Osteocyte (in vitro differentiated cells): ENCODE data around the gene PLD4. TPM values are rescaled to one million over a fixed set of nuclear protein-coding genes. Genes with fewer than 3 reads are reported as not detected.
"Not testable (repeated sequence)": the region's sequence is repeated elsewhere in the genome, so short reads cannot be mapped to it uniquely, and the experiment has no call there.

ENCODE experiments used
- DNase-seq: peaks from one replicate; pipeline ENCODE4 v3.0.0; 2021; ENCODE audit warnings: mixed read lengths; ENCODE audit not compliant: unreplicated experiment; ENCODE audit errors: extremely low spot score
- H3K27ac Mint-ChIP-seq: one replicate; pipeline ENCODE4 v1.8.0; 2021; ENCODE audit warnings: mild to moderate bottlenecking, mixed read lengths; ENCODE audit not compliant: unreplicated experiment
- H3K27me3 Mint-ChIP-seq: one replicate; pipeline ENCODE4 v1.8.0; 2021; ENCODE audit warnings: mixed read lengths; ENCODE audit not compliant: unreplicated experiment
- H3K36me3 Mint-ChIP-seq: one replicate; pipeline ENCODE4 v1.8.0; 2021; ENCODE audit warnings: mixed read lengths; ENCODE audit not compliant: unreplicated experiment
- H3K4me1 Mint-ChIP-seq: one replicate; pipeline ENCODE4 v1.8.0; 2021; ENCODE audit warnings: mixed read lengths; ENCODE audit not compliant: unreplicated experiment
- H3K4me3 Mint-ChIP-seq: one replicate; pipeline ENCODE4 v1.8.0; 2021; ENCODE audit warnings: mild to moderate bottlenecking, moderate library complexity, mixed read lengths; ENCODE audit not compliant: unreplicated experiment
- H3K9me3 Mint-ChIP-seq: one replicate; pipeline ENCODE4 v1.8.0; 2021; ENCODE audit warnings: mixed read lengths; ENCODE audit not compliant: unreplicated experiment
- CTCF ChIP-seq: fragments of 200-600 bp; sonication (generic); IDR thresholded peaks from 2 replicates; pipeline ENCODE4 v1.5.0; 2021; ENCODE audit warnings: antibody characterized with exemption, mild to moderate bottlenecking, moderate library complexity
- total RNA-seq: library from RNA; stranded (reverse); gene quantifications from 2 replicates; pipeline ENCODE4 v1.2.1, GENCODE V29; 2021

The PLD4 gene
- total RNA-seq, 1 donor from 2014 or later = 0.05 TPM

- H3K4me3 Mint-ChIP-seq, H3K27me3 Mint-ChIP-seq, DNase-seq, H3K9me3 Mint-ChIP-seq, H3K4me1 Mint-ChIP-seq, H3K27ac Mint-ChIP-seq: not testable (repeated sequence)
- peaks cover 22% of the 10 kb centered on the region for H3K36me3 Mint-ChIP-seq
These were observed 20.6 kb downstream of the PLD4 start for GRCh38 chr14:104945266-104945665.

GRCh38 chr14:104945986-104946965 lies 21.6 kb downstream of the PLD4 start:
- not testable (repeated sequence) for DNase-seq, H3K27ac Mint-ChIP-seq, H3K27me3 Mint-ChIP-seq, H3K4me3 Mint-ChIP-seq, H3K9me3 Mint-ChIP-seq, H3K4me1 Mint-ChIP-seq
- peaks cover 19% of the 10 kb centered on the region for H3K36me3 Mint-ChIP-seq

- H3K9me3 Mint-ChIP-seq, H3K27me3 Mint-ChIP-seq, H3K4me1 Mint-ChIP-seq, DNase-seq, H3K27ac Mint-ChIP-seq, H3K4me3 Mint-ChIP-seq: not testable (repeated sequence)
- peaks cover 19% of the 10 kb centered on the region for H3K36me3 Mint-ChIP-seq
These were observed 22.5 kb downstream of the PLD4 start for GRCh38 chr14:104947201-104947600.

- not testable (repeated sequence) for H3K4me1 Mint-ChIP-seq, H3K9me3 Mint-ChIP-seq, DNase-seq, H3K4me3 Mint-ChIP-seq, H3K27me3 Mint-ChIP-seq, H3K27ac Mint-ChIP-seq
- peaks cover 21% of the 10 kb centered on the region for H3K36me3 Mint-ChIP-seq
These were observed 23.4 kb downstream of the PLD4 start for GRCh38 chr14:104947881-104948735.

DNA sequence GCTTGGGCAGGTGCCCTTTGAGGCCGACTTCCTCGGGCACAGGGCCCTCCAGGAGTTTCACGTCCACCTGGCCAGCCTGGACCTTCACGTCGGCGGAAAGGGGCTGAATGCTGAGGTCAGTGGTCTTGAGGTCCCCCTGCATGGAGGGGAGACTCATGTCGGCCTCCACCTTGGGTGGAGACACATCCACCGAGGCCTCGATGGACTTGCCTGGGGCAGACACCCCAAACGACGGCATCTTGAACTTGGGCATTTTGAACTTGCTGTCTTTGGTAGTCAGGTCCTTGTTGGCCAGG lies 24.0 kb downstream of the PLD4 start:
- no peaks in the 10 kb centered on the region for H3K9me3 Mint-ChIP-seq
- DNase-seq = no peak
- H3K4me3 Mint-ChIP-seq = no peak overlapping the region
- H3K4me1 Mint-ChIP-seq = no peaks in the 10 kb centered on the region
- no peak for TF ChIP-seq CTCF
- peaks cover 26% of the 10 kb centered on the region for H3K36me3 Mint-ChIP-seq
- no peaks in the 10 kb centered on the region for H3K27me3 Mint-ChIP-seq
- no peak overlapping the region for H3K27ac Mint-ChIP-seq

- H3K27me3 Mint-ChIP-seq, H3K4me1 Mint-ChIP-seq, H3K4me3 Mint-ChIP-seq, DNase-seq, H3K9me3 Mint-ChIP-seq, H3K27ac Mint-ChIP-seq: not testable (repeated sequence)
- H3K36me3 Mint-ChIP-seq = peaks cover 34% of the 10 kb centered on the region
These were observed 24.8 kb downstream of the PLD4 start for GRCh38 chr14:104949406-104949955.

- no peaks in the 10 kb centered on the region for H3K4me1 Mint-ChIP-seq
- no peaks in the 10 kb centered on the region for H3K27me3 Mint-ChIP-seq
- H3K9me3 Mint-ChIP-seq = no peaks in the 10 kb centered on the region
- no peak for DNase-seq
- H3K36me3 Mint-ChIP-seq = peaks cover 39% of the 10 kb centered on the region
- no peak overlapping the region for H3K4me3 Mint-ChIP-seq
- no peak overlapping the region for H3K27ac Mint-ChIP-seq
- no peak for TF ChIP-seq CTCF
These were observed 25.3 kb downstream of the PLD4 start for GRCh38 chr14:104950021-104950420.

GRCh38 chr14:104950701-104951100 lies 26.0 kb downstream of the PLD4 start:
- not testable (repeated sequence) for H3K4me3 Mint-ChIP-seq, H3K4me1 Mint-ChIP-seq
- peaks cover 33% of the 10 kb centered on the region for H3K36me3 Mint-ChIP-seq

GRCh38 chr14:104951863-104952657 lies 27.4 kb downstream of the PLD4 start:
- H3K27me3 Mint-ChIP-seq, DNase-seq, H3K4me1 Mint-ChIP-seq, H3K4me3 Mint-ChIP-seq, H3K9me3 Mint-ChIP-seq, H3K27ac Mint-ChIP-seq: not testable (repeated sequence)
- peaks cover 37% of the 10 kb centered on the region for H3K36me3 Mint-ChIP-seq

More at GRCh38 chr14:104950701-104951100, 26.0 kb downstream of the PLD4 start:
- not testable (repeated sequence) for H3K27me3 Mint-ChIP-seq, H3K27ac Mint-ChIP-seq, H3K9me3 Mint-ChIP-seq, DNase-seq
